Panc1 (cell line): Measurements from ENCODE around the gene CDH23. TPM values are rescaled to one million over a fixed set of nuclear protein-coding genes. Genes with fewer than 3 reads are reported as not detected.
A peak's percentile ranks its signal among the peaks of the same experiment; 100 is the strongest.

ENCODE experiments used
- ATAC-seq: fragments of 200-7000 bp; cut with Tn5 transposase; 2 replicates; pipeline ENCODE4 v1.9.1; 2020; ENCODE audit warnings: mild to moderate bottlenecking, moderate library complexity
- BruUV-seq: library from RNA; stranded (reverse); fragments of 400-500 nt; replicated peaks from 2 replicates; lab custom pipeline; 2021; lab: Mats Ljungman, UMichigan
- CTCF ChIA-PET: fragments of 300-600 bp; sonication (Branson Sonifier 250); formaldehyde crosslinking; loops from one replicate; lab custom pipeline; 2022; ENCODE audit warnings: antibody characterized with exemption; lab: Charles Lee
- POLR2A ChIA-PET: fragments of 300-600 bp; sonication (Branson Sonifier 250); formaldehyde crosslinking; loops from one replicate; lab custom pipeline; 2022; ENCODE audit warnings: antibody characterized with exemption; lab: Charles Lee
- DNase-seq: peaks from one replicate; pipeline ENCODE4 v3.0.0-alpha.2; 2010; ENCODE audit warnings: low read depth, low spot score
- H3K27ac ChIP-seq: 2 replicates; pipeline ENCODE4 v1.5.1; 2011; ENCODE audit warnings: mild to moderate bottlenecking, low read length, inconsistent platforms
- H3K27me3 ChIP-seq: fragments of 200-500 bp; sonication (Bioruptor generic); 2 replicates; pipeline ENCODE4 v1.6.0; 2014; ENCODE audit warnings: low read length, inconsistent platforms; ENCODE audit not compliant: control insufficient read depth, insufficient read depth
- H3K36me3 ChIP-seq: fragments of 200-500 bp; sonication (Bioruptor generic); 2 replicates; pipeline ENCODE4 v1.5.1; 2014; ENCODE audit warnings: inconsistent platforms, mild to moderate bottlenecking, low read length, moderate library complexity; ENCODE audit not compliant: control insufficient read depth, insufficient read depth
- H3K4me1 ChIP-seq: 2 replicates; pipeline ENCODE4 v1.5.1; 2011; ENCODE audit warnings: inconsistent platforms, mild to moderate bottlenecking, low read length, moderate library complexity; ENCODE audit not compliant: control insufficient read depth, insufficient read depth
- H3K4me3 ChIP-seq, 2 experiments: 2 replicates each; pipeline ENCODE4 v1.5.1; 2011 to 2012; ENCODE audit warnings: low read depth in 2 of 2, low read length in 2 of 2, mild to moderate bottlenecking in 2 of 2, inconsistent platforms in 1 of 2, moderate library complexity in 1 of 2
- H3K9me3 ChIP-seq: fragments of 200-500 bp; sonication (Bioruptor generic); 2 replicates; pipeline ENCODE4 v1.5.1; 2014; ENCODE audit warnings: low read depth, mild to moderate bottlenecking, inconsistent platforms, low read length, moderate library complexity; ENCODE audit not compliant: control insufficient read depth, insufficient read depth
- POLR2AphosphoS5 ChIP-seq: IDR thresholded peaks from 2 replicates; pipeline ENCODE4 v1.6.1; 2012; ENCODE audit warnings: mild to moderate bottlenecking, low read depth, low read length, moderate library complexity
- REST ChIP-seq, 2 experiments: IDR thresholded peaks; 2 replicates each; pipeline ENCODE4 v1.6.1; 2011 to 2012; ENCODE audit warnings: low read depth in 2 of 2, control low read depth in 1 of 2, low read length in 1 of 2, mild to moderate bottlenecking in 1 of 2, moderate library complexity in 1 of 2; ENCODE audit not compliant: insufficient read depth in 1 of 2
- in situ Hi-C: cut with HindIII; loops from 2 replicates; pipeline ENCODE4 v1.10.0; 2016; ENCODE audit warnings: low sequenced_read_pairs, low pct_unique_long_range_greater_than_20kb
- intact Hi-C: fragments of 100-400 bp; cut with micrococcal nuclease; formaldehyde crosslinking; loops from one replicate; pipeline ENCODE4 v1.10.0; 2022; ENCODE audit not compliant: unreplicated experiment
- total RNA-seq: library from RNA; stranded (reverse); gene quantifications from one replicate; pipeline ENCODE4 v1.2.1, GENCODE V29; 2021; ENCODE audit not compliant: unreplicated experiment

Gene CDH23
- total RNA-seq, 1 experiment from 2014 or later, result 2.7 TPM

- intact Hi-C loops, result no loop called here
- ChIA-PET POLR2A (interaction anchor here (0.5 kb wide), 1 partner anchor 209 kb away, joined by 7 read pairs; no protein-coding TSS in a partner anchor), CTCF (interaction anchor here (0.7 kb wide), 1 partner anchor 84 kb away, joined by 3 read pairs; no protein-coding TSS in a partner anchor)
- no peak for TF ChIP-seq POLR2AphosphoS5
- TF ChIP-seq REST (IDR thresholded peaks at IDR 0.05; ENCODE audit: insufficient read depth in 1 of 2, low read depth in 2 of 2, low read length in 1 of 2), result peak; percentile 98
- no peaks in the 10 kb centered on the region for H3K27me3 ChIP-seq
- no peak overlapping the region for H3K27ac ChIP-seq
- no peaks in the 10 kb centered on the region for H3K4me1 ChIP-seq
- no peaks in the 10 kb centered on the region for H3K9me3 ChIP-seq
- H3K36me3 ChIP-seq, result no peaks in the 10 kb centered on the region
- in situ Hi-C loops, result no loop called here
- no peak overlapping the region for H3K4me3 ChIP-seq
- ATAC-seq (no peak), DNase-seq (no peak)
- no TSS peak for BruUV-seq
These were observed 398.5 kb downstream of the CDH23 start for GRCh38 chr10:71795248-71795647.

GRCh38 chr10:71796749-71797405 lies 400.2 kb downstream of the CDH23 start:
- BruUV-seq, result no TSS peak
- H3K4me1 ChIP-seq, result no peaks in the 10 kb centered on the region
- H3K27ac ChIP-seq, result no peak overlapping the region
- POLR2A ChIA-PET, result no interaction called here
- no peaks in the 10 kb centered on the region for H3K36me3 ChIP-seq
- intact Hi-C loops (no loop called here), in situ Hi-C loops (no loop called here)
- no peaks in the 10 kb centered on the region for H3K9me3 ChIP-seq
- DNase-seq, result no peak
- CTCF ChIA-PET, result no interaction called here
- no peak overlapping the region for H3K4me3 ChIP-seq
- no peaks in the 10 kb centered on the region for H3K27me3 ChIP-seq
- ATAC-seq, result no peak
- no peak for TF ChIP-seq POLR2AphosphoS5
- TF ChIP-seq REST (IDR thresholded peaks at IDR 0.05; ENCODE audit: insufficient read depth in 1 of 2, low read depth in 2 of 2, low read length in 1 of 2), result no peak
